Measurements from ENCODE around the gene C1orf167.

DNA sequence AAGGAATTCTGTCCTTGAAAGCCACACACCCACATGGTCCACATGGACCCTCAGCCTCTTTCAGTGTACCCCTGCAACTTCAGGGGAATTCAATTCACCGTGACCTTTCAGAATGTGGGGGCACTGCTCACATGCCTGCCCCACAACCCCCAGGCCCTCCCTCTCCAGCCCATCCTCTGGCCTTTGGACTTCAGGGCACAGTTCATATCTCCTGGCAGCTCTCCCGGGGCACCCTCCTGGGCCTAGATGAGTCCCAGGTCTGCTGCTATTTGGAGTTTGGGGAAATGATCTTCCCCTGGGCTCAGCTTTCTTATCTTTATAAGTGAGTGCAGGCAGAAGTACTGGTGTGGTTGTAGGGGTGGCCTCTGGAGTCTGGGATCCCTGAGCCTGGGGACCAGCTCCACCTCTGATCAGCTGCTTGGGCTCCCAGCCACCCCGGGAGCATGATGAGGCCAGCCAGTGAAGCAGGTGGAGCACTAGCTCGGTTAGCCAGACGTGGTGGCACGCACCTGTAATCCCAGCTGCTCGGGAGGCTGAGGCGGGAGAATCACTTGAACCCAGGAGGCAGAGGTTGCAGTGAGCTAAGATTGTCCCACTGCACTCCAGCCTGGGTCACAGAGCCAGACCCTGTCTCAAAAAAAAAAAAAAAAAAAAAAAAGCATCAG is 15.8 kb downstream of the C1orf167 start:
- TF ChIP-seq CHD1 (IDR thresholded peaks at IDR 0.05; ENCODE audit: low read depth, low read length) (no peak), KDM5A (IDR thresholded peaks at IDR 0.05; ENCODE audit: low read length) (no peak), POLR2AphosphoS5 (IDR thresholded peaks at IDR 0.05; ENCODE audit: low read depth, low read length) (no peak), NANOG (IDR thresholded peaks at IDR 0.05; ENCODE audit: insufficient read depth, low read depth, low read length, poor library complexity, severe bottlenecking) (no peak), RFX5 (IDR thresholded peaks at IDR 0.05; ENCODE audit: borderline replicate concordance, low read depth, low read length) (no peak), EZH2 (IDR thresholded peaks at IDR 0.05; ENCODE audit: low read depth, low read length, severe bottlenecking) (no peak), JUND (IDR thresholded peaks at IDR 0.05; ENCODE audit: low read length) (no peak), POLR2A (IDR thresholded peaks at IDR 0.05; ENCODE audit: control extremely low read depth in 1 of 2, low read depth in 2 of 2, low read length in 2 of 2) (no peak), ASH2L (IDR thresholded peaks at IDR 0.05; ENCODE audit: low read length) (no peak), RAD21 (IDR thresholded peaks at IDR 0.05 in 1 of 2, conservative IDR thresholded peaks at IDR 0.05 in 1 of 2; ENCODE audit: low read depth in 2 of 2, low read length in 2 of 2) (no peak)
- TF ChIP-seq, protein P1, sequence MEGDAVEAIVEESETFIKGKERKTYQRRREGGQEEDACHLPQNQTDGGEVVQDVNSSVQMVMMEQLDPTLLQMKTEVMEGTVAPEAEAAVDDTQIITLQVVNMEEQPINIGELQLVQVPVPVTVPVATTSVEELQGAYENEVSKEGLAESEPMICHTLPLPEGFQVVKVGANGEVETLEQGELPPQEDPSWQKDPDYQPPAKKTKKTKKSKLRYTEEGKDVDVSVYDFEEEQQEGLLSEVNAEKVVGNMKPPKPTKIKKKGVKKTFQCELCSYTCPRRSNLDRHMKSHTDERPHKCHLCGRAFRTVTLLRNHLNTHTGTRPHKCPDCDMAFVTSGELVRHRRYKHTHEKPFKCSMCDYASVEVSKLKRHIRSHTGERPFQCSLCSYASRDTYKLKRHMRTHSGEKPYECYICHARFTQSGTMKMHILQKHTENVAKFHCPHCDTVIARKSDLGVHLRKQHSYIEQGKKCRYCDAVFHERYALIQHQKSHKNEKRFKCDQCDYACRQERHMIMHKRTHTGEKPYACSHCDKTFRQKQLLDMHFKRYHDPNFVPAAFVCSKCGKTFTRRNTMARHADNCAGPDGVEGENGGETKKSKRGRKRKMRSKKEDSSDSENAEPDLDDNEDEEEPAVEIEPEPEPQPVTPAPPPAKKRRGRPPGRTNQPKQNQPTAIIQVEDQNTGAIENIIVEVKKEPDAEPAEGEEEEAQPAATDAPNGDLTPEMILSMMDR (IDR thresholded peaks at IDR 0.05; ENCODE audit: control extremely low read depth in 1 of 3, insufficient read depth in 1 of 3, low read depth in 1 of 3, low read length in 3 of 3), result no peak
